HepG2 (cell line): ENCODE data around the gene UBE2L6. TPM values are rescaled to one million over a fixed set of nuclear protein-coding genes. Genes with fewer than 3 reads are reported as not detected.

Source experiments
- AHR ChIP-seq: IDR thresholded peaks from 2 replicates; pipeline ENCODE4 v1.6.1; 2018; ENCODE audit warnings: missing genetic modification reagents, missing compliant biosample characterization
- CBFB ChIP-seq: sonication (generic); formaldehyde crosslinking; IDR thresholded peaks from 2 replicates; pipeline ENCODE4 v1.4.0; 2020; ENCODE audit warnings: missing genetic modification reagents
- CBX5 ChIP-seq: sonication (generic); formaldehyde crosslinking; IDR thresholded peaks from 2 replicates; pipeline ENCODE4 v1.4.0; 2020; ENCODE audit warnings: missing genetic modification reagents, borderline replicate concordance
- CHD4 ChIP-seq: fragments of 200-600 bp; sonication (generic); IDR thresholded peaks from 2 replicates; pipeline ENCODE4 v1.7.0; 2017; ENCODE audit warnings: mild to moderate bottlenecking, low read length, borderline replicate concordance
- CSRNP2 ChIP-seq: sonication (generic); formaldehyde crosslinking; conservative IDR thresholded peaks from 2 replicates; pipeline ENCODE4 v1.8.0; 2022; ENCODE audit warnings: low read depth, missing genetic modification reagents
- ETS1 ChIP-seq: sonication (generic); formaldehyde crosslinking; IDR thresholded peaks from 2 replicates; pipeline ENCODE4 v1.4.0; 2020; ENCODE audit warnings: missing genetic modification reagents
- HDAC2 ChIP-seq: sonication (generic); formaldehyde crosslinking; IDR thresholded peaks from 2 replicates; pipeline ENCODE4 v1.4.0; 2020; ENCODE audit warnings: missing genetic modification reagents
- HOXD1 ChIP-seq: sonication (generic); formaldehyde crosslinking; IDR thresholded peaks from 2 replicates; pipeline ENCODE4 v1.5.0; 2020; ENCODE audit warnings: missing genetic modification reagents
- KDM1A ChIP-seq: IDR thresholded peaks from 2 replicates; pipeline ENCODE4 v1.6.1; 2016; ENCODE audit warnings: missing compliant biosample characterization
- MXI1 ChIP-seq: IDR thresholded peaks from 3 replicates; pipeline ENCODE4 v1.6.1; 2012; ENCODE audit warnings: low read depth, low read length, inconsistent platforms, borderline replicate concordance
- NFKB2 ChIP-seq: sonication (generic); formaldehyde crosslinking; IDR thresholded peaks from 2 replicates; pipeline ENCODE4 v1.4.0; 2020; ENCODE audit warnings: missing genetic modification reagents, borderline replicate concordance
- PCBP1 ChIP-seq: fragments of 200-400 bp; formaldehyde crosslinking; IDR thresholded peaks from 2 replicates; pipeline ENCODE4 v1.6.1; 2017; ENCODE audit warnings: mild to moderate bottlenecking, low read depth, low read length, borderline replicate concordance
- PHF8 ChIP-seq: sonication (generic); formaldehyde crosslinking; IDR thresholded peaks from 2 replicates; pipeline ENCODE4 v1.5.0; 2020; ENCODE audit warnings: missing genetic modification reagents
- SAFB2 ChIP-seq: sonication (generic); formaldehyde crosslinking; IDR thresholded peaks from 2 replicates; pipeline ENCODE4 v1.5.1; 2020; ENCODE audit warnings: missing genetic modification reagents, low read depth, mild to moderate bottlenecking, borderline replicate concordance
- SIN3A ChIP-seq: IDR thresholded peaks from 2 replicates; pipeline ENCODE4 v1.6.1; 2011; ENCODE audit warnings: low read depth, mild to moderate bottlenecking, control low read depth, low read length, borderline replicate concordance
- SMARCE1 ChIP-seq: fragments of 450-650 bp; IDR thresholded peaks from 2 replicates; pipeline ENCODE4 v1.6.1; 2017; ENCODE audit warnings: borderline replicate concordance
- ZNF326 ChIP-seq: sonication (generic); formaldehyde crosslinking; IDR thresholded peaks from 2 replicates; pipeline ENCODE4 v1.4.0; 2020; ENCODE audit warnings: missing genetic modification reagents, borderline replicate concordance
- ZNF441 ChIP-seq: sonication (generic); formaldehyde crosslinking; IDR thresholded peaks from 2 replicates; pipeline ENCODE4 v1.7.0; 2021; ENCODE audit warnings: missing genetic modification reagents, borderline replicate concordance
- ZNF580 ChIP-seq: IDR thresholded peaks from 2 replicates; pipeline ENCODE4 v1.6.1; 2016; ENCODE audit warnings: low read depth, borderline replicate concordance
- ZSCAN20 ChIP-seq: sonication (generic); formaldehyde crosslinking; IDR thresholded peaks from 2 replicates; pipeline ENCODE4 v1.4.0; 2020; ENCODE audit warnings: missing genetic modification reagents, mild to moderate bottlenecking, borderline replicate concordance
- polyA plus RNA-seq, 8 experiments: library from polyadenylated mRNA; depleted of rRNA in 3 of 8; stranded (reverse) in 7 of 8; unstranded in 1 of 8; fragments of >200 nt; fragmentation: Illumina TruSeq in 4 of 8; extraction: Trizol in 4 of 8; gene quantifications; 2 replicates each; pipeline versions ENCODE4 v1.2.1 to v1.2.3, GENCODE V29; 2011 to 2016; ENCODE audit warnings: low read depth in 4 of 8, missing spikeins in 1 of 8, mixed read lengths in 1 of 8; ENCODE audit not compliant: insufficient read depth in 1 of 8
- total RNA-seq, 5 experiments: library from RNA; depleted of rRNA; stranded (reverse); fragments of >200 nt; fragmentation: Illumina TruSeq; extraction: Trizol; gene quantifications; 2 replicates each; pipeline ENCODE4 v1.2.3, GENCODE V29; 2016; ENCODE audit warnings: low read depth in 1 of 5
- TF ChIP-seq, protein P1 (sequence below): sonication (generic); formaldehyde crosslinking; IDR thresholded peaks from 2 replicates; pipeline ENCODE4 v1.8.1; 2023; ENCODE audit warnings: mild to moderate bottlenecking, missing genetic modification reagents
- TF ChIP-seq, protein P2 (sequence below): sonication (generic); formaldehyde crosslinking; IDR thresholded peaks from 2 replicates; pipeline ENCODE4 v1.4.0; 2020; ENCODE audit warnings: missing genetic modification reagents, borderline replicate concordance
- TF ChIP-seq, protein P3 (sequence below): sonication (generic); formaldehyde crosslinking; IDR thresholded peaks from 2 replicates; pipeline ENCODE4 v1.8.0; 2022; ENCODE audit warnings: mild to moderate bottlenecking, missing genetic modification reagents, moderate library complexity

Gene UBE2L6
- total and polyA plus RNA-seq, 2 of the 13 experiments (the other 11 are each of a cell fraction or from before 2014, with no cell fraction given) = 30.3 to 30.4 TPM

- TF ChIP-seq, protein P1, sequence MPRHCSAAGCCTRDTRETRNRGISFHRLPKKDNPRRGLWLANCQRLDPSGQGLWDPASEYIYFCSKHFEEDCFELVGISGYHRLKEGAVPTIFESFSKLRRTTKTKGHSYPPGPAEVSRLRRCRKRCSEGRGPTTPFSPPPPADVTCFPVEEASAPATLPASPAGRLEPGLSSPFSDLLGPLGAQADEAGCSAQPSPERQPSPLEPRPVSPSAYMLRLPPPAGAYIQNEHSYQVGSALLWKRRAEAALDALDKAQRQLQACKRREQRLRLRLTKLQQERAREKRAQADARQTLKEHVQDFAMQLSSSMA (CRISPR knock-in tag) = no peak
- TF ChIP-seq ZNF441 (CRISPR knock-in tag) (no peak), NFKB2 (CRISPR knock-in tag) (no peak), CBX5 (CRISPR knock-in tag) (no peak), ZSCAN20 (0 out of 2 replicates have a peak, but pooled peaks have one; percentile 25), MXI1 (no peak), ZNF326 (no peak), CBFB (CRISPR knock-in tag) (no peak), HDAC2 (CRISPR knock-in tag) (no peak), AHR (no peak), SAFB2 (CRISPR knock-in tag) (0 out of 2 replicates have a peak, but pooled peaks have one; percentile 35), PHF8 (CRISPR knock-in tag) (no peak), CSRNP2 (CRISPR knock-in tag) (0 out of 2 replicates have a peak, but pooled peaks have one; percentile 13), HOXD1 (CRISPR knock-in tag) (no peak), ETS1 (CRISPR knock-in tag) (no peak), PCBP1 (no peak), ZNF580 (CRISPR knock-in tag) (no peak), KDM1A (peak; percentile 92), CHD4 (peak; percentile 85), SIN3A (no peak), SMARCE1 (no peak)
- TF ChIP-seq, protein P2, sequence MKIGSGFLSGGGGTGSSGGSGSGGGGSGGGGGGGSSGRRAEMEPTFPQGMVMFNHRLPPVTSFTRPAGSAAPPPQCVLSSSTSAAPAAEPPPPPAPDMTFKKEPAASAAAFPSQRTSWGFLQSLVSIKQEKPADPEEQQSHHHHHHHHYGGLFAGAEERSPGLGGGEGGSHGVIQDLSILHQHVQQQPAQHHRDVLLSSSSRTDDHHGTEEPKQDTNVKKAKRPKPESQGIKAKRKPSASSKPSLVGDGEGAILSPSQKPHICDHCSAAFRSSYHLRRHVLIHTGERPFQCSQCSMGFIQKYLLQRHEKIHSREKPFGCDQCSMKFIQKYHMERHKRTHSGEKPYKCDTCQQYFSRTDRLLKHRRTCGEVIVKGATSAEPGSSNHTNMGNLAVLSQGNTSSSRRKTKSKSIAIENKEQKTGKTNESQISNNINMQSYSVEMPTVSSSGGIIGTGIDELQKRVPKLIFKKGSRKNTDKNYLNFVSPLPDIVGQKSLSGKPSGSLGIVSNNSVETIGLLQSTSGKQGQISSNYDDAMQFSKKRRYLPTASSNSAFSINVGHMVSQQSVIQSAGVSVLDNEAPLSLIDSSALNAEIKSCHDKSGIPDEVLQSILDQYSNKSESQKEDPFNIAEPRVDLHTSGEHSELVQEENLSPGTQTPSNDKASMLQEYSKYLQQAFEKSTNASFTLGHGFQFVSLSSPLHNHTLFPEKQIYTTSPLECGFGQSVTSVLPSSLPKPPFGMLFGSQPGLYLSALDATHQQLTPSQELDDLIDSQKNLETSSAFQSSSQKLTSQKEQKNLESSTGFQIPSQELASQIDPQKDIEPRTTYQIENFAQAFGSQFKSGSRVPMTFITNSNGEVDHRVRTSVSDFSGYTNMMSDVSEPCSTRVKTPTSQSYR = no peak
- TF ChIP-seq, protein P3, sequence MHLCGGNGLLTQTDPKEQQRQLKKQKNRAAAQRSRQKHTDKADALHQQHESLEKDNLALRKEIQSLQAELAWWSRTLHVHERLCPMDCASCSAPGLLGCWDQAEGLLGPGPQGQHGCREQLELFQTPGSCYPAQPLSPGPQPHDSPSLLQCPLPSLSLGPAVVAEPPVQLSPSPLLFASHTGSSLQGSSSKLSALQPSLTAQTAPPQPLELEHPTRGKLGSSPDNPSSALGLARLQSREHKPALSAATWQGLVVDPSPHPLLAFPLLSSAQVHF (CRISPR knock-in tag) = 0 out of 2 replicates have a peak, but pooled peaks have one; percentile 13
Observed at GRCh38 chr11:57530215-57530595, 37.3 kb downstream of the UBE2L6 start (continued).
